NT2/D1 (cell line): ENCODE measurements around the gene RASD2.

Experiments
- SUZ12 ChIP-seq: IDR thresholded peaks from 2 replicates; pipeline ENCODE4 v1.6.1; 2011; ENCODE audit not compliant: insufficient read length, insufficient read depth; ENCODE audit errors: extremely low read depth
- YY1 ChIP-seq: IDR thresholded peaks from 2 replicates; pipeline ENCODE4 v1.6.1; 2011; ENCODE audit not compliant: insufficient read length, insufficient read depth
- ZNF274 ChIP-seq: IDR thresholded peaks from 2 replicates; pipeline ENCODE4 v1.6.1; 2011; ENCODE audit warnings: mild to moderate bottlenecking, low read depth, low read length

DNA sequence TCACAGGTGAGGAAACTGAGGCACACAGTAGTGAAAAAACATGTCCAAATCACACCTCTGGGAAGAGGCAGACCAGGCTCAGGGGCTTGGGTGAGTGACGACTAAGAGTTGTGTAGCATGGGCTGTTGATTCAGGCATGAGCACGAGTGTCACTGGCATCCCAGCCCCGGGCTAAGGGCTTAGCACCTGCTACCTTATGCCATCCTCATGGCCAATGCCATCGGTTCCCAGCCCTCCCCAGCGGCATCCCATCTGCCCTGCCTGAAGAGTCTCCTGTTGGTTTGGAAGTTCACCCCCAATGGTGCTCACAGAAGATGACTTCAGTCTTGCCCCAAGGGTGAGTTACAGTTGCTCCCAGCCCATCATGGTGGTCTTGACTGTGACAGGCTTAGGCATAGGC lies 54.1 kb downstream of the RASD2 start:
- TF ChIP-seq YY1 (no peak), ZNF274 (no peak), SUZ12 (no peak)
